HUES6 (cell line): ENCODE measurements around the gene BTBD9.

Source experiments
- H3K27ac ChIP-seq: 2 replicates; pipeline ENCODE4 v1.7.0; 2013; ENCODE audit warnings: low read depth, mild to moderate bottlenecking, low read length, inconsistent platforms
- H3K27me3 ChIP-seq: 2 replicates; pipeline ENCODE4 v1.6.1; 2013; ENCODE audit warnings: low read length; ENCODE audit not compliant: control insufficient read depth, insufficient read depth
- H3K36me3 ChIP-seq: 2 replicates; pipeline ENCODE4 v1.6.1; 2013; ENCODE audit warnings: low read length; ENCODE audit not compliant: control insufficient read depth, insufficient read depth
- H3K4me1 ChIP-seq: 2 replicates; pipeline ENCODE4 v1.6.1; 2013; ENCODE audit warnings: low read length; ENCODE audit not compliant: control insufficient read depth, insufficient read depth
- H3K4me3 ChIP-seq: 2 replicates; pipeline ENCODE4 v1.5.1; 2013; ENCODE audit warnings: low read depth, low read length
- H3K9ac ChIP-seq: one replicate; pipeline ENCODE4 v1.6.1; 2013; ENCODE audit warnings: mild to moderate bottlenecking, low read length
- H3K9me3 ChIP-seq: 2 replicates; pipeline ENCODE4 v1.6.1; 2013; ENCODE audit warnings: low read depth, low read length; ENCODE audit not compliant: control insufficient read depth, insufficient read depth

Gene BTBD9

DNA sequence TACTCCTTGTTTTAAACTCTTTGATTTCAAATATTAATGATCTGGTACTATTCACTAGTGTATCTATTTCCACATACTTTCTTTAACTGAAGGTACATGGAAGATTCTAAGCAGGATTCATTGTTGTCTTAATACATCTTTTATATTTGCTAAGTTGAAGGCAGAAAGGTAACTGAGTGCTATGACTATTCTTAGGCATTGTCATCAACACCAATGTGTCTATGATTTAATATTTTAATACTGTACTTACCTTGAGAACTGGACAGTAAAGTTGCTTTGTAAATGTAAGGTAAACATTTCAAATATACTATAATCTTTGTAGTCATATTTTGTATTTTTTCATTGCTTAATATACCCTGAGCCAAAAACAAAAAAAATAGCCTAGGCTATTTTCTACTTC lies 8.9 kb upstream of the BTBD9 start:
- Histone ChIP-seq H3K27me3 (no peaks in the 10 kb centered on the region), H3K36me3 (no peaks in the 10 kb centered on the region)

DNA sequence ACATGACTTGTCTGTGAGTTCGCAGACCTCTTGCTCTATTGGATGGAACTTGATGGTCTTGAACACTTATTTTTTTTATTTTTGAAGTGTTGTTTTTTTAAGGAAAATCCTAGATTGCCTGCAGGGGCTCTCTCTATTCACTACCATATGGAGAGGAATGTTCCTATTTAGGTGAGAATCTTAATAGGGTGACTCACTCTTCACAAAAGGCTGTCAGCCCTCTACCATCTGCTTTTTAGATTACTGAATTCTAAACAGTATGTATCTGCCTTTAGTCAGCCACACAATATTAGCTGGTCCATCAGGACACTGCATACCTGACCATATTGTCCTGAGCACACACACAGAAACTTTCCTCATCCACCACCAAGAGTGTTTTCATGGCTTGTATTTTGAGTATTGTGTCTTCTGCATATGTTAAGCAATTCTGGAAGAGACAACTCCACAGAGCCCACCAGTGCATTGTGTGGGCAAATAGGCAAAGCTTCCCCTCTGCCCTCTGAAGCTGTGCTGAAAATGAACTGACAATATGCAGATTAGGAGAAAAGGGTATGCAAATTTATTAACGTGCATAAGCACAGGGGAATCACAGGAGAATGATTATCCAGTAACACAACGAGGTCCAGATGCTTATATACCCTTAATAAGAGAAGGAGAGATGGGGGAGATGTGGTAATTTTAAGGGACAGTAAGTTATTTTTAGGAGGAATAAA lies 6.6 kb upstream of the BTBD9 start:
- H3K27me3 ChIP-seq = no peaks in the 10 kb centered on the region
- peaks cover 13% of the 10 kb centered on the region; the same call in 1 of the 2 replicates for H3K4me1 ChIP-seq
- no peak overlapping the region for H3K4me3 ChIP-seq
- no peak overlapping the region for H3K9ac ChIP-seq
- no peaks in the 10 kb centered on the region for H3K9me3 ChIP-seq
- H3K36me3 ChIP-seq = no peaks in the 10 kb centered on the region
- H3K27ac ChIP-seq = no peak overlapping the region; the same call in 1 of the 2 replicates

More for the DNA sequence above, 8.9 kb upstream of the BTBD9 start:
- H3K27ac ChIP-seq = no peak overlapping the region
- no peaks in the 10 kb centered on the region for H3K9me3 ChIP-seq
- H3K4me3 ChIP-seq = no peak overlapping the region
- no peak overlapping the region for H3K9ac ChIP-seq
- H3K4me1 ChIP-seq = peaks cover 13% of the 10 kb centered on the region; the same call in 1 of the 2 replicates

DNA sequence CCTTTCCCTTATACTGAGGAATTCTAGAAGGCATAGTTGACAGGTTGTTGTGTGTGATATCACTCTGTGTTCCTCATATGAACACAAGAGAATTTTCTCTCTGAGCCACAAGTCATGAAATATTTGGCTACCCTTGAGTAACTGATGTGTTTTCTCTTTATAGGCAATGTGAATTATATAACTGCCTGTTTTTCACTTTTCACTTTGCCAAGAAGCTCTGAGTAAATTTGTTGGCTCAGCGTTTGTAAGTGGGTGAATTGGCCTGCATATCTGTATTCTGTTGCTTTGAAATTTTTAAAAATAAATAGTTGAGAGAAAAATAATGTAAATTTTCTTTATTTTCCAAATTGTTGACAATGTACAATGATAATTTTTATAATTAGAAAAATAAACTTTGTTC lies 5.2 kb upstream of the BTBD9 start:
- no peaks in the 10 kb centered on the region for H3K36me3 ChIP-seq
- no peak overlapping the region for H3K4me3 ChIP-seq
- H3K9me3 ChIP-seq = no peaks in the 10 kb centered on the region
- H3K27me3 ChIP-seq = no peaks in the 10 kb centered on the region
- no peak overlapping the region for H3K27ac ChIP-seq
- no peak overlapping the region for H3K9ac ChIP-seq
- H3K4me1 ChIP-seq = peaks cover 19% of the 10 kb centered on the region

DNA sequence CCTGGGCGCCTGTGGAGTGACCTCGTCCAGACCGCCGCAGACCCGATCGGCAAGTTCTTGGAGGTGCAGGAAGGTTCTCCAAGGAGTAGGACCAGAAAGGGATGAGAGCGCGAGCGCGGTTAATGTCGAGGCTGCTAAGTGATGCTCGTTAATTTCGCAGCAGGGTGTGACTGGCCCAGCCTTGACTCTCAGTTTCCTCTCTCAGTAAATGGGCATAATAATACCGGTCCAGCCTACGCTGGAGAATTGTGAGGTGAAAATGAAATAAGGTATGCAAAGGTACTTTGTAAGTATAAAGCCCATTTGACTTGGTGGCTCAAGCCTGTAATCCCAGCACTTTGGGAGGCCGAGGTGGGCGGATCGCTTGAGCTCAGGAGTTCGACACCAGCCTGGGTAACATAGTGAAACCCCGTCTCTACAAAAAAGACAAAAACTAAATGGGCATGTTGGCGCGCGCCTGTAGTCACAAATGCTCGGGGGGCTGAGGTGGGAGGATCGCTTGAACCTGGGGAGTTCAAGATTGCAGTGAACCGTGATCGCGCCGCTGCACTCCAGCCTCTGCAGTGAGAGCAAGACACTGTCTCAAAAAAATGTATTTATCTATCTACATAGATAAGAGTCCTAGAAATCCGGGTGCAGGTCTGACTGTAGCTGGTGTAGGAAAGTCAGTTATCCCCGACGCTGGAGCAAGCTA lies 634 bp upstream of the BTBD9 start:
- H3K4me3 ChIP-seq = peak overlapping the region; percentile 93
- H3K9ac ChIP-seq = peak overlapping the region; percentile 81
- no peaks in the 10 kb centered on the region for H3K36me3 ChIP-seq
- H3K4me1 ChIP-seq = peaks cover 11% of the 10 kb centered on the region
- peak overlapping the region; percentile 78; the same call in 1 of the 2 replicates for H3K27ac ChIP-seq
- H3K9me3 ChIP-seq = no peaks in the 10 kb centered on the region
- H3K27me3 ChIP-seq = peaks cover 9% of the 10 kb centered on the region; the same call in 1 of the 2 replicates

DNA sequence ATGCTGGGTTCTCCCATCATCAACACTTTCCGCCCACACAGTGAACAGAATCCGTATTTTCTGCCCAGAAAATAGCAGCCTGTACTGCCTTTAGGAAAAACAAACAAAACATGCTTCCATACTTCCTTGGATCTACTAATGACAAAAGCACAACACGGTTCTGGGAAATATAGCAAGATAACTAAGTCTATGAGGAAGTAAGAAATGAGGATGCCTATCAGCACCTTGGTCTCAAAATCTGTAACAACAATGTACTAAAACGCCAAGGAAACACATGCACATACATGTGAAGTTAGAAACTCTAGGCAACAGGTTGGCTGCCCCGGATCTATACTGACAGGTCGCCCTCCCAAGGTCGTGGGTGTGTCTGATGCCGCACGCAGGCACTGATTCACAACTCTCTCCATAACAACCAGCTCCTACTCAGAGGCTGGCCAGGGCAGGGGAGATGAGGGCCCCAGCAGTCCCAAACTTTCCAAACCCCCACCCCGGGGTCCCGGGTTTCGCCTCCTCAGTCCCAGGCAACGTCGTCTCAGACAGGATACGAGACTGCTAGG lies 710 bp downstream of the BTBD9 start:
- no peaks in the 10 kb centered on the region for H3K9me3 ChIP-seq
- peaks cover 9% of the 10 kb centered on the region; the same call in 1 of the 2 replicates for H3K27me3 ChIP-seq
- peak overlapping the region; percentile 81 for H3K9ac ChIP-seq
- H3K27ac ChIP-seq = peak overlapping the region; percentile 78; the same call in 1 of the 2 replicates
- H3K36me3 ChIP-seq = no peaks in the 10 kb centered on the region
- peak overlapping the region; percentile 93 for H3K4me3 ChIP-seq
- peaks cover 11% of the 10 kb centered on the region for H3K4me1 ChIP-seq

DNA sequence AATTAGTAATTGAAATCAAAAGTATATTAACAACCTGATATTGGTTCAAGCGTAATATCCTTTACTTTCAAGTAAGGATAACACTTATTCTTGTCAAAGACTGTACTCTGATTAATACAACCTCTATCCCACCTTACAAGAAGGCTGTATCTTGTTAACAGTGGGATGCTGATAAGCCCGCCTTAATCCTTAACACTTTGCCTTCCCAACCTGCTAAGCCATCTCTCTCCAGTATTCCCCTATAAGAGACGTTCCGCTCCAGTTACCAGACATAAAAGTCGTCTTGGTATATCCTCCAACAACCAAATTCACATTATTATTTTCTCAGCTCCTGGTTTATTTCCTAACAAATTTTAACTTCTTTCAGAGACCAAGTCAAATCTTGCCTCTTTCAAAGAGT lies 2.0 kb downstream of the BTBD9 start:
- peaks cover 9% of the 10 kb centered on the region; the same call in 1 of the 2 replicates for H3K27me3 ChIP-seq
- H3K36me3 ChIP-seq = no peaks in the 10 kb centered on the region
- H3K4me3 ChIP-seq = no peak overlapping the region
- H3K9me3 ChIP-seq = no peaks in the 10 kb centered on the region
- no peak overlapping the region for H3K9ac ChIP-seq
- H3K27ac ChIP-seq = no peak overlapping the region
- peaks cover 11% of the 10 kb centered on the region for H3K4me1 ChIP-seq

DNA sequence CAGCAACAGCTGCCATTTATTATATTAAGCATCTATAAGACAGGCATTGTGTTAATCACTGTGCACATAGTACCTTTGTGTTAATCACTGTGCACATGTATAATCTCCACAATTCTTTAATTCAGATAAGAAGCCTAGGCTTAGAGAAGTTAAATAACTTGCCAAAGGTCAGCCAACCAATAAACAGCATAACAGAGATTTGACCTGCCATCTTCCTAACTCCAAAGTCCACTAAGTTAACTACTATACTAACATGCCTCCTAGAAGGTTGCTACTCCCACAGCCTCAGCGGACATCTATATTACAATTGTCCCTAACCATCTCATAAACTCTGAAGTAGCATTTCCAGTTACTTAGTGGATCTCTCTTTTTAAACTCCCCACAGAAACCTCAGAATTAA lies 3.7 kb downstream of the BTBD9 start:
- Histone ChIP-seq H3K9ac (no peak overlapping the region), H3K4me1 (peaks cover 10% of the 10 kb centered on the region), H3K36me3 (no peaks in the 10 kb centered on the region), H3K9me3 (0 out of 2 replicates have a peak, but pooled peaks cover 2% of the 10 kb centered on the region), H3K27ac (no peak overlapping the region), H3K27me3 (peaks cover 9% of the 10 kb centered on the region; the same call in 1 of the 2 replicates), H3K4me3 (no peak overlapping the region)

DNA sequence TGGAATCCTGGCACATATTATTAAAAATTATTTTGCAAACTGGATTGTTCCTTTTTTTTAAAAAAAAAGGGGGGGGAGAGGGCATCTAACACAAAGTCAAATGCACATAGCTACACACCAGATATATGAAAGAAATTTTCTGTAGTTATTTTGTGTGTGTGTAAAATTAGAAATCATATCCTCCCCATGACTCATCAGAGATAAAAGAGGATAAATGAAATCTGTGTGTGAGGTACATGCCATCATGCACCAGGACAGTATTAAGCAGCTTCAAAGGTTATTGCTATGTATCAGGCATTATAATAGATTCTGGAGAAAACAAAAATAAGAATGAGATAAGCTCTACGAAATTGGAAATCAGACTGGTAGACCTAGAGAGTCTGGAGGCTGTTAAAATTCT lies 5.2 kb downstream of the BTBD9 start:
- no peak overlapping the region for H3K27ac ChIP-seq
- no peak overlapping the region for H3K4me3 ChIP-seq
- no peaks in the 10 kb centered on the region for H3K36me3 ChIP-seq
- peaks cover 9% of the 10 kb centered on the region; the same call in 1 of the 2 replicates for H3K27me3 ChIP-seq
- 0 out of 2 replicates have a peak, but pooled peaks cover 4% of the 10 kb centered on the region for H3K4me1 ChIP-seq
- 0 out of 2 replicates have a peak, but pooled peaks cover 2% of the 10 kb centered on the region for H3K9me3 ChIP-seq
- H3K9ac ChIP-seq = no peak overlapping the region

DNA sequence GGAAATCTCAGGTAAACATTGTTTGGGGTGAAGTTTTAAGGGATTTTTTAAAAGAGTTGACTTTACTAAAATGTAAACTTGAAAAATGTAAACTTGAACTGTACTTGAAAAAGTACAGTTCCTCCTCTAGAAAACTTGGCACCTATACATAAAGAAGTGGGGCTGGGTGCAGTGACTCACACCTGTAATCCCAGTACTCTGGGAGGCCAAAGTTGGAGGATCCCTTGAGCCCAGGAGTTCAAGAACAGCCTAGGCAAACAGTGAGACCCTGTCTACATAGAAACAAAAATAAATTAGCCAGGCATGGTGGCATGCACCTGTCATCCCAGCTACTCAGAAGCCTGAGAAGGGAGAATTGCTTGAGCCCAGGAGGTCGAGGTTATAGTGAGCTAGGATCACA lies 7.2 kb downstream of the BTBD9 start:
- 0 out of 2 replicates have a peak, but pooled peaks cover 2% of the 10 kb centered on the region for H3K9me3 ChIP-seq
- no peak overlapping the region for H3K4me3 ChIP-seq
- no peaks in the 10 kb centered on the region for H3K36me3 ChIP-seq
- H3K27me3 ChIP-seq = no peaks in the 10 kb centered on the region
- no peak overlapping the region for H3K9ac ChIP-seq
- H3K27ac ChIP-seq = no peak overlapping the region
- no peaks in the 10 kb centered on the region for H3K4me1 ChIP-seq

DNA sequence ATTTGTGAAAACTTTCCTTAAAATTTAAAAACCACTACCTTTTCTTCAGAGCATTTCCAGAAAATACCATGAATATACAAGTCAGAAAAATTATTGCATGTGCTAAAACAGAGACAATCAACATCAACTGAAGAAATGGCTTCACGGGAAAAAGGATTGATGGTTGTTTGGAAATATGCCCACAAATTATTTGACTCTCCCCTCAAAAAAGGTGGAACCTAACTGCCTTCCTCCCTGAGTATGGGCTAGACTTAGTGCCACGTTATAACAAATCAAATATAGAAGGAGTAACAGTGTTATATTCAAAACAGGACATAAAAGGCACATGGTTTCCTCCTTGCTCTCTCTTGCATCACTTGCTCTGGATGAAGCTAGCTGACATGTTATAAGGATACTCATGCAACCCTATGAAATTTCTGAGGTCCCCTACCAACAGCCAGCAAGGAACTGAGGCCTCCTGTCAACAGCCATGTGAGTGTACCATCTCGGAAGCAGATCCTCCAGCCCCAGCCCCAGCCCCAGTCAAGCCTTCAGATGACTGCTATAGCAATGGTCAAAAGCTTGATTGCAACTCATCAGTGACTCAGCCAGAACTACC lies 8.4 kb downstream of the BTBD9 start:
- H3K27ac ChIP-seq = no peak overlapping the region
- no peak overlapping the region for H3K9ac ChIP-seq
- H3K36me3 ChIP-seq = no peaks in the 10 kb centered on the region
- H3K27me3 ChIP-seq = no peaks in the 10 kb centered on the region
- 0 out of 2 replicates have a peak, but pooled peaks cover 2% of the 10 kb centered on the region for H3K9me3 ChIP-seq
- H3K4me3 ChIP-seq = no peak overlapping the region
- no peaks in the 10 kb centered on the region for H3K4me1 ChIP-seq
